ENCODE measurements around the gene ZNF518B. TPM values are rescaled to one million over a fixed set of nuclear protein-coding genes. Genes with fewer than 3 reads are reported as not detected.

The ZNF518B gene
- total RNA-seq, 6 experiments from 2014 or later = 2.2 to 8.0 (median 4.4) TPM

DNA sequence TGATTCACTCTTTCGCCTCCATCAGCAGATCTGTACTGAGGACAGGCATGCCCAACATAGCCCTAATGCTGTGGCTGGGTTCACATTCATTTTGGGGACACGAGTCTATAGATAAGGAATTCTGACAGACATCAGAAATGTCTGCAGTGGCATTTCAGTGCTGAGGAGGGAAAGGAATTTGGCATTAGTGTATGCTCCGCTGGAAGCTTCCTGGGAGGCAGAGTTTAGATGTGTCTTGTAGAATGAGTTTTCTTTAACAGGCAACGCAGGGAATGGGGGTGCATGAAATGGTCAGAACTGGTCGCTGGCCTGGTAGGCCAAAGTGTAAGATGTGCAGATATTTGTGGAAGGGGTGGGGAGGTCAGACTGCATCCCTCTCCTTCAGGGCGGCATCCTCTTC, 43.5 kb upstream of the ZNF518B start:
- Histone ChIP-seq H3K4me3 (no peak overlapping the region), H3K27me3 (no peaks in the 10 kb centered on the region), H3K27ac (no peak overlapping the region), H3K9me3 (no peaks in the 10 kb centered on the region), H3K4me1 (no peaks in the 10 kb centered on the region), H3K36me3 (no peaks in the 10 kb centered on the region)
- WGBS (ENCODE audit: insufficient coverage, low coverage, low lambda C conversion rate, missing lambda C conversion rate) = 56% methylated on average over 5 of the region's 6 CpGs
- DNase-seq = no peak
- TF ChIP-seq CTCF (IDR thresholded peaks at IDR 0.05) (no peak), POLR2A (IDR thresholded peaks at IDR 0.05) (no peak)
- intact Hi-C loops (cut with DNase I) = no loop called here
- no peak for ATAC-seq

DNA sequence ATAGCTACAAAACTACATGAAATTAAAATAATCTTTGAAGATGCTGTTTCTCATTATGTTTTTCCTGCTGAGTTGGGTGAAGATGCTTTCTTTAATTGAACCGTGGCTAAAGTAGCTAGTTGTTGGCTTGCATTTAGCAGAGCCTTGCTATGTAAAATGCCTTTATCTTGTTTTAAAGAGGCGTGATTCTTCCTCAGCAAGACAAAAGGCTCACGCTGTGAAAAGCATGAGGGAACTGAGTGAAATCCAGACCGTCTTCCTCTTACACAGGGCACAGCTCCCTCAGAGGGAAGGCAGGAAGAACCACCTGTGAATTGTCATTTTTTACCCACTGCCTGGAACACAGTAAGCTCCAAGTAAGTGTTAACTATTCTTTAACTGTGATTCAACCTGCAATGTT, 39.0 kb upstream of the ZNF518B start:
- no peaks in the 10 kb centered on the region for H3K9me3 ChIP-seq
- H3K4me1 ChIP-seq = no peaks in the 10 kb centered on the region
- TF ChIP-seq CTCF (IDR thresholded peaks at IDR 0.05) = no peak
- no peak for TF ChIP-seq POLR2A (IDR thresholded peaks at IDR 0.05)
- no peaks in the 10 kb centered on the region for H3K27me3 ChIP-seq
- H3K4me3 ChIP-seq = no peak overlapping the region
- intact Hi-C loops (cut with DNase I) = no loop called here
- 25% methylated on average over 4 of the region's 4 CpGs for WGBS (ENCODE audit: insufficient coverage, low coverage, low lambda C conversion rate, missing lambda C conversion rate)
- DNase-seq (no peak), ATAC-seq (no peak)
- no peaks in the 10 kb centered on the region for H3K36me3 ChIP-seq
- no peak overlapping the region for H3K27ac ChIP-seq

DNA sequence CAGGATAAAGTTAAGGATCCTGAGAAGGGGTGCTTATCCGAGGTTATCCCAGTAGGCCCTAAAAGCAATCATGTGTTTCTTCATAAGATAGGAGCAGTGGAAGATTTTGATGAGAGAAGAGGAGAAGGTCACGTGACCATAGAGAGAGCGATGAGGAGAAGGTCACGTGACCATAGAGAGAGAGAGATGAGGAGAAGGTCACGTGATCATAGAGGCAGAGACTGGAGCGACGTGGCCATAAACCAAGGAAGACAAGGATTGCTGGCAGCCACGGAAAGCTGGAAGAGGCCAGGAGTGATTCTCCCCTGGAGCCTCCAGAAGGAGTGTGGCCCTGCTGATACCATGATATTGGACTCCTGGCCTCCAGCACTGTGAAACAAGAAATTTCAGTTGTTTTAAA, 38.4 kb upstream of the ZNF518B start:
- no peaks in the 10 kb centered on the region for H3K27me3 ChIP-seq
- intact Hi-C loops (cut with DNase I) = no loop called here
- H3K27ac ChIP-seq = no peak overlapping the region
- H3K36me3 ChIP-seq = no peaks in the 10 kb centered on the region
- no peak overlapping the region for H3K4me3 ChIP-seq
- TF ChIP-seq POLR2A (IDR thresholded peaks at IDR 0.05) (no peak), CTCF (IDR thresholded peaks at IDR 0.05) (no peak)
- WGBS (ENCODE audit: insufficient coverage, low coverage, low lambda C conversion rate, missing lambda C conversion rate) = 63% methylated on average over 8 of the region's 8 CpGs
- ATAC-seq (no peak), DNase-seq (no peak)
- no peaks in the 10 kb centered on the region for H3K9me3 ChIP-seq
- H3K4me1 ChIP-seq = no peaks in the 10 kb centered on the region

DNA sequence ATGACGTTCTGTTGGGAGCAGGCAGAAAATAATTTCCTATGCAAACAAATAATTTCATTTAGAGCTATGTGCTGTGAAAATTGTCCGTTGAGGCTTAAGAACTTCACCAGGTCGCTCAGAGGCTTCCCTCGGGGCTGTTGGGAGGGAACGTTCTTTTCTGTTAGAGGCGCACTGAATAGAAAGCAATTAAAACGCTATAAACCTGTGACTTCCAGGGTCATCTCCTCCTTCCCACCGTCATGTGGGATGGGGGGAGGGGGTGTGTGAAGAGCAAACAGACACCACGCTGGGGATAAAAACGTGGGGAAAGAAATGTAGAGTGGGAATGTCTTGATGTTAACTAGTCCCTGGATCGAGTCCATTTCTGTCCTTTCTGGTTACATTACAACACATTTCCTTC, 35.2 kb upstream of the ZNF518B start:
- TF ChIP-seq POLR2A (IDR thresholded peaks at IDR 0.05) (no peak), CTCF (IDR thresholded peaks at IDR 0.05) (no peak)

GRCh38 chr4:10491401-10491800, 34.2 kb upstream of the ZNF518B start:
- Histone ChIP-seq H3K9me3 (no peaks in the 10 kb centered on the region), H3K4me3 (no peak overlapping the region), H3K36me3 (no peaks in the 10 kb centered on the region), H3K27me3 (no peaks in the 10 kb centered on the region), H3K4me1 (no peaks in the 10 kb centered on the region), H3K27ac (no peak overlapping the region)
- 63% methylated on average over 3 of the region's 3 CpGs for WGBS (ENCODE audit: insufficient coverage, low coverage, low lambda C conversion rate, missing lambda C conversion rate)
- DNase-seq = no peak
- intact Hi-C loops (cut with DNase I) = no loop called here
- ATAC-seq = no peak
- TF ChIP-seq POLR2A (IDR thresholded peaks at IDR 0.05) (no peak), CTCF (IDR thresholded peaks at IDR 0.05) (no peak)

More for the DNA sequence above, 35.2 kb upstream of the ZNF518B start:
- ATAC-seq (no peak), DNase-seq (no peak)
- Histone ChIP-seq H3K27ac (no peak overlapping the region), H3K9me3 (no peaks in the 10 kb centered on the region), H3K27me3 (no peaks in the 10 kb centered on the region), H3K4me1 (no peaks in the 10 kb centered on the region), H3K4me3 (no peak overlapping the region), H3K36me3 (no peaks in the 10 kb centered on the region)
- WGBS (ENCODE audit: insufficient coverage, low coverage, low lambda C conversion rate, missing lambda C conversion rate) = 31% methylated on average over 11 of the region's 11 CpGs
- intact Hi-C loops (cut with DNase I) = no loop called here

Measured in right lobe of liver (tissue), 6 donors.